ENCODE measurements around the gene MCEMP1.
A peak's percentile ranks its signal among the peaks of the same experiment; 100 is the strongest.

The MCEMP1 gene

GRCh38 chr19:7643629-7644549 is 33.0 kb upstream of the MCEMP1 start:
- peak in 1 of 2 experiments; percentile 27 for DNase-seq

GRCh38 chr19:7644550-7644877 is 32.4 kb upstream of the MCEMP1 start:
- DNase-seq = no peak

- no peak for DNase-seq
These were observed 31.7 kb upstream of the MCEMP1 start for GRCh38 chr19:7645163-7645562.

GRCh38 chr19:7645656-7646425 is 31.0 kb upstream of the MCEMP1 start:
- no peak for DNase-seq

- DNase-seq = no peak
These were observed 30.5 kb upstream of the MCEMP1 start for GRCh38 chr19:7646426-7646700.

DNA sequence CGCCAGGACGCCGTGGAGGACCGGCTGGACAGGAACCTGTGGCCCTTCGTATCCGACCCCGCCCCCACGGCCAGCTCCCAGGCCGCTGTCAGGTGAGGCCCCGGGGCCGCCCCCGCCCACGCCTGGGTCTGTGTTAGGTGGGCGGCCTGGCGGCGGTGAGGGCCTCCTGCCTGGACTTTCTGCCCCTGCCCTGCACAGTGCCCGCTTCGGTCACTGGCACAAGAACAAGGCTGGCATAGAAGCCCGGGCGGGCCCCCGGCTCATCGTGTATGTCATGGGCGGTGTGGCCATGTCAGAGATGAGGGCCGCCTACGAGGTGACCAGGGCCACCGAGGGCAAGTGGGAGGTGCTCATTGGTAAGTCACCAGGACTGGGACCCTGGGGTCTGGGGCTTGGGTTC is 29.7 kb upstream of the MCEMP1 start:
- DNase-seq = no peak

GRCh38 chr19:7648265-7649014 is 28.4 kb upstream of the MCEMP1 start:
- no peak for DNase-seq

DNA sequence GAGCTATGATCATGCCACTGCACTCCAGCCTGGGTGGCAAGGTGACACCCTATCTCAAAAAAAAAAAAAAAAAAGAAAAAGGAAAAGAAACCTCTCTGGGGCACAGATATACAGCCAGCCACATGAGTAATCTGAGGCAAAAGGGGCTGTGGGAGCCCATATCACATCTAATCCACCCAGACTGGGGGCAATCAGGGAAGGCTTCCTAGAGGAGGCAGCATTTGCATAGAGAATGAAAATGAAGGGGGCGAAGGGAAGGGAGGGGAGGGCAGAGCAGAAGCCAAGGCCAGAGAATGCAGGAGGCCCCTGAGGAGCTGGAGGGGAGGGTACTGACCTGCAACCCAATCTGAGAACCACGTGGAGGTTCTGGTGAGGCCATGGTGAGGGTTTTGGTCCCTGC is 26.7 kb upstream of the MCEMP1 start:
- no peak for DNase-seq

GRCh38 chr19:7652061-7652641 is 24.7 kb upstream of the MCEMP1 start:
- peak; percentile 24 to 61 for DNase-seq

- no peak for DNase-seq
These were observed 22.5 kb upstream of the MCEMP1 start for GRCh38 chr19:7654401-7654800.

GRCh38 chr19:7655581-7655980 is 21.3 kb upstream of the MCEMP1 start:
- DNase-seq = no peak

- DNase-seq = no peak
These were observed 19.6 kb upstream of the MCEMP1 start for GRCh38 chr19:7657131-7657751.

- no peak for DNase-seq
These were observed 18.6 kb upstream of the MCEMP1 start for GRCh38 chr19:7658219-7658686.

- no peak for DNase-seq
These were observed 14.9 kb upstream of the MCEMP1 start for GRCh38 chr19:7661744-7662538.

DNA sequence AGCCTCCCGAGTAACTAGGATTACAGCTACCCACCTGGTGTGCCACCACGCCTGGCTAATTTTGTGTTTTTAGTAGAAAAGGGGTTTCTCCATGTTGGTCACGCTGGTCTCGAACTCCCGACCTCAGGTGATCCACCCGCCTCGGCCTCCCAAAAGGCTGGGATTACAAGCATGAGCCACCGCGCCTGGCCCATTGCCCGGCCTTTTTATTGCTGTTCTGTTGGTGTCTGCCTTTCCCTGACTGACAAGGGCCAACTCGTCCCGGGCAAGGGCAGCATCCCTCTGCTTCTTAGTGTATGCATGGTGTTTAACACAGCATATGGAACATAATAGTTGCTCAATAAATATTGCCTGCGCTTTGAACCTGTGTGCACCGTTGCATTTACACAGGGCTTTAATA is 14.2 kb upstream of the MCEMP1 start:
- no peak for DNase-seq

DNA sequence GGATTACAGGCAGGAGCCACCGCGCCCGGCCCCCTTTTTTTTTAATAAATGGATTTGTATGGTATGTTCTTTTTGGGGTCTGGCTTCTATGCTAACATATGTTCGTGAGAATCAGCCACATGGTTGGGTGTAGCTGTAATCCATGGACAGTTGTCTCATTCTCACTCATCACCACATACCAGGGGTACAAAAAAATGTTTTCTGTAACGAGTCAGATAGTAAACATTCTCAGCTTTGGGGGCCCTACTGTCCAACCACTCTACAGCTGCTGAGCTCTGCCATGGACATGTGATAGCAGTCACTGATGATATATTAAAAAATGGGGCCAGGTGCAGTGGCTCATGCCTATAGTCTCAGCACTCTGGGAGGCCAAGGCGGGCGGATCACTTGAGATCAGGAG is 13.2 kb upstream of the MCEMP1 start:
- DNase-seq = no peak

DNA sequence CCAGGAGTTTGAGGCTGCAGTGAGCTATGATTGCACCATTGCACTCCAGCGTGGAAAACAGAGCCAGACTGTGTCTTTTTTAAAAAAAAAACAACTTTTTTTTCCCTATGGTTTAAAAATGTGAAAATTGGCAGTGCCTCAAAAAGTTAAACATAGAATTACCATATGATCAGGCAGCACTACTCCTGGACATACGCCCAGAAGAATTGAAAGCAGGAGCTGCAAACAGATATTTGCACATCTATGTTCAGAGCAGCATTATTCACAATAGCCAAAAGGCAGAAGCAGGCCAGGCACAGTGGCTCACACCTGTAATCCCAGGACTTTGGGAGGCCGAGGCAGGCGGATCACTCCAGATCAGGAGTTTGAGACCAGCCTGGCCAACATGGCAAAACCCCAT is 11.8 kb upstream of the MCEMP1 start:
- no peak for DNase-seq

DNA sequence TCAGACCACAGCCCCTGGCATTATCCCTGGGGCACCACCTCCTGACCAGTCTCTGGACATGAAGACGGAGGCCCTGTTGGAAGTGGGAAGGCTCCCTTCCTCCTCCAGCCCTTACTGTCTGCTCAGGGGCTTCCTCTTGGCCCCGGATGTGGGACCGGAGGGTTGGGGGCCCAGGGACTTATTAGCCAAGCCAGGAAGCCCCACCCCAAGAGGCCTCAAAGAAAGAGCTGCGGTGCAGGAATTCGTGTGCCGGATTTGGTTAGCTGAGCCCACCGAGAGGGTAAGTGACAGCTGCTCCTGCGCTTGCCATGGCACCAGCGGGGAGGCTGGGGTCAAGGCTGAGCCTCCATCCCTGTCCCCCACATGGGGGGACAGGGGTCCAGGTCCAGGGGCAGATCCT is 8.0 kb upstream of the MCEMP1 start, which contains the start of gene RETN:
RETN (plus strand) TSS at position 208 of the 400 bp plus-strand sequence. CDS start 278 bp downstream, outside the sequence.
- DNase-seq = no peak

GRCh38 chr19:7669641-7670040 is 7.2 kb upstream of the MCEMP1 start:
- no peak for DNase-seq

DNA sequence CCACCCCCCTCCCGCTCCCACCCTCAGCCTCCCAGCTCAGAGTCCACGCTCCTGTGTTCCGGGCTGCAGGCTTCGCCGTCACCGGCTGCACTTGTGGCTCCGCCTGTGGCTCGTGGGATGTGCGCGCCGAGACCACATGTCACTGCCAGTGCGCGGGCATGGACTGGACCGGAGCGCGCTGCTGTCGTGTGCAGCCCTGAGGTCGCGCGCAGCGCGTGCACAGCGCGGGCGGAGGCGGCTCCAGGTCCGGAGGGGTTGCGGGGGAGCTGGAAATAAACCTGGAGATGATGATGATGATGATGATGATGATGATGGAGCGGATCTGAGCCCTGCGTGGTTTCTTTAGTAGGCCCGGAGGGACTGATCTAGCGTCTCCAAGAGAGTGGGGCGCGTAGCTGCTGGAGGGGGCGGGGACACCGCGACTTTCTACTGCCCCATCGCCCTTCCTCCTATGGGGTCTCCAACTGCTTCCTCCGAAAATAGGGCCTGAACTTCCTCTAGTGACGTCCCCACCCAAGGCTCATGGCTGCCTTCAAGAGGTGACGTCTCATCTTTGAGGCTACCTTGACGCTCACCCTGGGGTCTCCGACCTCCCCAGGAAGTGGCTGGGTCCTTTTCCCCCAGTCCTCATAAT is 6.6 kb upstream of the MCEMP1 start:
- no peak for DNase-seq

DNA sequence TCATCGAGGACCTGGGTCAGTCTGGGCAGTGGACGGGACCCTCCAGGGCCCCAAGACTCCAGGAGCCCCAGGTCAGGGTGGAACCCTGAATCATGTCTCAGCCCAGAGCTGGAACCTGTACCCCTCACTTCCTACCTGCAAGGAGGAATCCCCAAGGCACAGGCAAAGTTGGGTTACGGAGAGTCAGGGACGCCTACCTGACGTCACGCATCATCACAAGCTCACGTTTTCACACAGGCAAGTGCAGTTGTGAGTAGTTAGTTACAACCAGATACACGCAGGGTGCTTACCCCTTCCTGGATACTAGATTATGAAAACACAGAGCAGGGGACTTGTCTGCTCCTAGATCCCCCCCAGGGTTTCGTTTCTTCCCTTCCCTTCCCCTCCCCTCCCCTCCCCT is 6.1 kb upstream of the MCEMP1 start:
- DNase-seq = no peak
